Femur (tissue), 1 donor: ENCODE data around the gene SCNM1.
"Not testable (repeated sequence)": the region's sequence is repeated elsewhere in the genome, so short reads cannot be mapped to it uniquely, and the experiment has no call there.

Source experiments
- DNase-seq: peaks from one replicate; pipeline ENCODE4 v3.0.0-alpha.2; 2017

SCNM1 gene

GRCh38 chr1:151193856-151194255 is 27.9 kb downstream of the SCNM1 start:
- DNase-seq = no peak

DNA sequence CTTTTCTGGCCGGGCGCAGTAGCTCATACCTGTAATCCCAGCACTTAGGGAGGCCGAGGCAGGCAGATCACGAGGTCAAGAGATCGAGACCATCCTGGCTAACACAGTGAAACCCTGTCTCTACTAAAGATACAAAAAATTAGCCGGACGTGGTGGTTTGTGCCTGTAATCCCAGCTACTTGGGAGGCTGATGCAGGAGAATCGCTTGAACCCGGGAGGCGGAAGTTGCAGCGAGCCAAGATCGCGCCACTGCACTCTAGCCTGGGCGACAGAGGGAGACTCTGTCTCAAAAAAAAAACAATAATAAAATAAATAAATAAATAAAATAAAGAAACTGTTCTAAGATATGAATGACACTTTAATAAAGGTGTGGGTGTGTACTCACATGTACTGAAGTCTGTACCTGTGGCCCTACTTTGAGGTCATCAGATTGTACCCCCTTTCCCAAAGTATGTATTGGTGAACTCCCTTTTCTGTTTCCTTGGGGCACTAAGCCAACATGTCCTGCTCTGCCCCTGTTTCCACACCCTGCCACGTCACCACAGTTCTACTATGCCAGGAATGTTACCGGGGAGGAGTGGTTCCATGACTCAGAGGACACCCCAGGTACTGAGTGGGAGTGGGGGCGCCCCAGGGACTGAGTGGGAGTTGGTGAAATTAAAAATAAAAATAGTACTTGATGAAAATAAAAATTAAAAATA is 29.1 kb downstream of the SCNM1 start:
- DNase-seq = not testable (repeated sequence)

DNA sequence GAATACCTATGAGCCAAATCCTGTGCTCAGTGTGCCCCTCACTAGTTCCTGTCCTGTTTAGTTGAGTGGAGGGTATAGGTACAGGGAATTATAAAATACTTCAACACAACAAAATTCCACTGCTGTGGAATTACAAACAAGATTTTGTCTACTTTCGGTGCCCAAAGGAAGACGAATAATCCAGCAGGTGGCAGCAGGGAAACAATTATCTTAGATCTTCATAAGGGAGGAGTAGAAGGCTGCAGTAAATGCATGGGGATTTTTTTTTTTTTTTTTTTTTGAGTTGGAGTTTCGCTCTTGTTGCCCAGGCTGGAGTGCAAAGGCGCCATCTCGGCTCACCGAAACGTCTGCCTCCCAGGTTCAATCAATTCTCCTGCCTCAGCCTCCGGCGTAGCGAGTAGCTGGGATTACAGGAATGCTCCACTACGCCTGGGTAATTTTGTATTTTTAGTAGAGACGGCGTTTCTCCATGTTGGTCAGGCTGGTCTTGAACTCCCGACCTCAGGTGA is 30.4 kb downstream of the SCNM1 start:
- peak; percentile 64 for DNase-seq

- DNase-seq = no peak
Observed at GRCh38 chr1:151197863-151198253, 31.9 kb downstream of the SCNM1 start.

- DNase-seq = peak; percentile 99
Observed at GRCh38 chr1:151198254-151199127, 32.5 kb downstream of the SCNM1 start, which contains the start of gene PIP5K1A. Gene PIP5K1A, plus strand, starts transcription at chr1:151198552. Its CDS starts 445 bp downstream, at chr1:151198997.

- peak; percentile 36 for DNase-seq
Observed at GRCh38 chr1:151199873-151200581, 34.1 kb downstream of the SCNM1 start.

DNA sequence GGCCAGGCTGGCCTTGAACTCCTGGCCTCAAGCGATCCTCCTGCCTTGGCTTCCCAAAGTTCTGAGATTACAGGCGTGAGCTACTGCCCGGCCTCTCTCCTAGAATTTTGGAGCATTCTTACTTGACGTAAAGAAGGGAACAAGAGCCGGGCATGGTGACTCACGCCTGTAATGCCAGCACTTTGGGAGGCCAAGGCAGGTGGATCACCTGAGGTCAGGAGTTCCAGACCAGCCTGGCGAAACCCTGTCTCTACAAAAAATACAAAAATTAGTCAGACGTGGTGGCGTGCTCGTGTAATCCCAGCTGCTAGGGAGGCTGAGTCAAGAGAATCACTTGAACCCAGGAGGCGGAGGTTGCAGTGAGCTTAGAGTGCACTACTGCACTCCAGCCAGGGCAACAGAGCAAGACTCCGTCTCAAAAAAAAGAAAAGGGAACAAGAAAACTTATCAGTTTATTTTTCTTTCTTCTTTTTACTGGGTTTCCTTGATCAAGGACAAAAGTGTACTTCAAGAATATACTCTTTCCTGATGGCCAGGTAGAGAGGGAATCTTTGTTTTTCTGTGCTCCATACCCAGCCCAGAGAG is 39.5 kb downstream of the SCNM1 start:
- DNase-seq = not testable (repeated sequence)

DNA sequence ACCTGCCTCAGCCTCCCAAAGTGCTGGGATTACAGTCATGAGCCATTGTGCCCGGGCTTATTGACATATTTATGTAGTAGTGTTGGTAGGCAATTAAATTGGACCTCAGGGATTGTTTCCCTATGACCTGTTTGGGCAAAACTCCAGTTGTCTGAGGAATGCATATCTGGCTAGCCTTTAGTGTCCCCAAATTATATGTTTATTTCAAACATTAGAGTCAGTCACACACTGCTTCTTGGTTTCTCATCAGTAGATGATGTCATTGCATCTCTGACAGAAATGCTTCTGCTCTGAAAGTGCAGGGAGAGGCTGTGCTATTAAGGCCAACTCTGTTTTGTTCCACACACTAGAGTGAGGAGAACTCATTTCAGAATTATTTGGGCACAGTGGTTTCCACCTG is 44.9 kb downstream of the SCNM1 start:
- DNase-seq = no peak

DNA sequence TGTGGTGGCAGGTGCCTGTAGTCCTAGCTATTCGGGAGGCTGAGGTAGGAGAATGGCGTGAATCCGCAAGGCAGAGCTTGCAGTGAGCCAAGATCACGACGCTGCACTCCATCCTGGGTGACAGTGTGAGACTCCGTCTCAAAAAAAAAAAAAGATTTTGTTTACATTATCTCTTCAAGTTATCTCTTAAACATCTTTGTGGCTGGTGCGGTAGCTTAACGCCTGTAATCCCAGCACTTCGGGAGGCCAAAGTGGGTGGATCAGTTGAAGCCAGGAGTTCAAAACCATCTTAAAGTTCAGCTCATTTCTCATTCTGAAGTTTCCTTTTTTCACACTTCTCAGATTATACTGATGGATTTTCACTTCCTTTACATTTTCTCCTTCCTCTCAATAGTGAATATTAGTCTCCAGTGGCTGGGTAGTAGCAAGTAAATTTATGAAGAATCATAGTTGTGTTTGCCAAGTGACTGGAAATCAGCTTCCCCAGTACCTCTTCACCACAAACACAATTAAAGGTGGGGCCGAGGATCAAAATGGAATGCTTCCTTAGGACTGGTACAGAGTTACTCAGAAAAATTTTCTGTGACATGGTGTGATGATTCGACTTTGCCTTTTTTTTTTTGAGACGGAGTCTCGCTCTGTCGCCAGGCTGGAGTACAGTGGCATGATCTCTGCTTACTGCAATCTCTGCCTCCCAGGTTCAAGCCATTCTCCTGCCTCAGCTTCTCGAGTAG is 46.2 kb downstream of the SCNM1 start:
- no peak for DNase-seq

DNA sequence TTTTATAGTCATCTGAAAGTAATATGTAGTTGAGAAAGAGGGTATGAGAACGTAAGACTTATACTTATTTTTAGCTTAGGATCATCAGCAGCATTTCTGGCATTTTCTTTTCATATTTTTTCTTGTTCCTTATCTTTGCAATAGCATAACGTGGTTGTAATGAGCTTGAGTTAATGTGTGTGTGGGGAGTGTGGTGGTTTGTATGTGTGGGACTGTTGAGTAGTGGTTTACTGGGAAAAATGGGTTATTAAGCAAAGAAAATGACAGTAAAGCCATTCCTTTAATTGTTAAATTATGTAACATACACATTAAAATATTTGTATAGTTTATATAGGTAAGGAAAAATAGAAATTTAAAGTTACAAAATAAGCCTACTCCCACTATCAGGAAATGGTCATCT is 47.6 kb downstream of the SCNM1 start:
- DNase-seq = no peak
